ENCODE results near the gene EPS15. TPM values are rescaled to one million over a fixed set of nuclear protein-coding genes. Genes with fewer than 3 reads are reported as not detected.
"Not testable (repeated sequence)": the region's sequence is repeated elsewhere in the genome, so short reads cannot be mapped to it uniquely, and the experiment has no call there.

The EPS15 gene
- polyA plus RNA-seq, 3 donors, result 36.8 to 44.3 (median 40.2) TPM

DNA sequence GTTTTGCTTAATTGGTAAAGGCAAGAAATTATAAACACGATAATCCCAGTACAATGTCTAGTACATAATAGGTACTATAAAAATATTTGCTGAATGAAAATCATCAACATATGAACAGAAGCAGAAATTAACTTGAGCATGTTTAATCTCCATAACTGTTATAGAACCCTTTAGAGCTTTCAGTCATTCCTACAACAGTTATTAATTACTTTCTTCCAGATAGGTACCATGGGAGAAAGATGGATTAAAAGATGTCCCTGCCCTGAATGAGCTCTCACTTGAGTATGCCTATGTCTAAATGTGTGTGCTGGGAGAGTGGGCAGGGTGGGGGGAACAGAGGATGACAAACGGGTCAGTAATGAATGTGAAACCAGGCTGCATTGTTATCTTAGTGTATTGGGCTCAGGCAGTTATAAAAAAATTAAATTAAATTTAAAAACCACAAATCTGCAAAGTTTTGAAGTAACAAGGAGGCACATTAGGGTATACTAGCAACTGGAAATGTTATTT, 2.4 kb downstream of the EPS15 start:
- DNase-seq, result no peak

DNA sequence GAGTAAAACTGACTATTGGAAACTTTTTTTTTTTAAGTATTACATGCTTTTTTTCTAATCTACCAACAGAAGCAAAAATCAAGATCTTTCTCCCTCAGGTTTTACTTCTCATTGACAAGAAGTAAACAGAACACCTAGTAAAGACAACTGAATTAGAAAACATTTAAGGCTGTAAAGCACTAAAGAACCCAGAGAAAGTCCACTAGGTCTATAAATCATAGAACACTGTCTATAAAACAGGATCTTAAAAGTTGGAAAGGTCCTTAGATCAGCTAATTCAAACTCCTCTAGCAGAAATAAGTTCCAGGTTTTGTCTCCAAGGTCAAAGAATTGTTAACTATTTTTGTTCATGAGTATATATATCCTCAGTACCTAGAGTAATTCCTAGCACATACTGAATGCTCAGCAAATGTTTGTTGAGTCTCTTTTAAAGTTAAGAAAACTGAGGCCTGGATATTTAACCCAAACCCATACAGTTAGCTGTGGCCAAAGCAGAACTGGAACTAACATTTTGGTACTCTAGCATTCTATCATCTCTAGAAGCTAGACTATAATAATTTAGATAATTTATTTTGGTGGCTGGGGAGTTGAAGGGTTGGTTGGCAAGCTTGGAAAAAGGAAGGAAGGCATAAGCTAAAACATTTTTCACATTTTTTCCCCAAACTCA, 3.0 kb downstream of the EPS15 start:
- no peak for DNase-seq

DNA sequence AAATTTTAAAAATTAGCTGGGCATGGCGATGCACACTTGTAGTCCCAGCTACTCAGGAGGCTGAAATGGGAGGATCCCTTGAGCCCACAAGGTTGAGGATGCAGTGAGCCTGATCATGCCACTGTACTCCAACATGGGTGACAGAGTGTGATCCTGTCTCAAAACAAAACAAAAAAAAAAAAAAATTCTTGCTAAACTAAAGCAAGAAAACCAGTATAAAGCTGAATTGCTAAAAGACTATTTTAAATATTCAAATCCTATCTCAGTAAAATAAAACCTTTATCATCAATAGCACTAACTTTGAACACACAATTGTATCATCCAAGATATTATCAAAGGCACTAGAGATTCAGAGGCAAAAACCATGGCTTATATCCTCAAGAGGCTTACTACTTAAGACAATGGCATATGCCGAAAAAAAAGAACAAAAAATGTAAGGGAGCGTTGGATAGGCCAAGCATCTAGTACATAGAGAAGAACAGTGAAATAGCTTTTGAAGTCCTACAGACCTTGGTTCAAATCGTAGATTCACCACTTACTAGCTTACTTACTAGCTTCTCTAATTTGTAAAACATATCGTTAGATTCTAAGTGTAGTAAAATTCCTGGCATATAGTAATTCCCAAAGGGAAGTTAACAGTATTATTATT, 3.6 kb downstream of the EPS15 start:
- DNase-seq, result no peak

DNA sequence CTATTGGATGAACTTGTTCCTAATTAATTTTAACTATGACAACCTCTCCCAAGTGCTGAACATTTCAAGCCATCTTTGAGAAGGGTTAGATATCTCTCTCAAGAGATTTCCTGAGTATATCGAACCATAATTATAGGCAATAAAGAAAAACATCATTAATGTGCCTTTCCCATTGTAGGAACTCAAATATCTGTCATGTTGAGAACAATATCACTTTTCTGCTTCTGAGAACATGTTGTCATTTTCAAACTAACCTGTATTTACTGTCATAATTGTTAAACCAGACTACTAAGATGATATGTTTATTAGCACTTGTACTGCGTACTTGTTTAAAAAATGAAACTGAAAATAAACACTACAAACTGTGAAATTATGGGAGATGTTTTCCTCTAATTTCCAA, 4.3 kb downstream of the EPS15 start:
- no peak for DNase-seq

DNA sequence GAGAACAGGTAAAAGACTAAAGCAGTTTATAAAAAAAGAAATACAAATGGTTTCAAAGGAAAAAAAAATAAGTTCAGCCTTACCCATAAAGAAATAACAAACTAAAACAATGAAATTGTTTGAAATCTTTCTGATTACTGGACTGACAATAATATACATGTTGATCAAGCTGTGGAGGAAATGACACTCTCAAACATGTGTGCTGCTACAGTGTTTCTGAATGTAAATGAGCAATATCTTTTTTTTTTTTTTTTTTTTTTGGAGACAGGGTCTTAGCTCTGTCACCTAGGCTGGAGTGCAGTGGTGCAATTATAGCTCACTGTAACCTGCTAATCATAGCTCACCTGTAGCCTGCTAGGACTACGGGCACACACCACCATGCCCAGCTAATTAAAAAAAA, 6.5 kb downstream of the EPS15 start:
- DNase-seq, result no peak

DNA sequence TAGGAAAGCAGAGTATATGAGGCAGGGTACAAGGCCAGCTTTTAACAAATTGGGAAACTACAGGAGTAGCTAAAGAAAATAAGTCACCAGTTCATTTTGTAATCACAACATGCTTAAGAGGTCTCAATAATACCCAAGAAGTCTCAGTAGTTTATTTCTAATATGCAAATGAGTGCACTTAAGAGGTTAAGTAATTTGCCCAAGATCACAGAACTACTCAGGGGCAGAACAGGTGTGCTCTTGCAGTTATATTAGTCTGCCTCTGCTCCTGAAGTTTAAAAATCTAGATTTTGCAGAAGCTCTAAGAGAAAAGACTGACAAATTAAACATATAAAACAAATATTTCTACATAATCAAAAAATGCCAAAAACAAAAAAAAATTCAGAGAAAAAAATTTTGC, 6.9 kb downstream of the EPS15 start:
- DNase-seq, result no peak

DNA sequence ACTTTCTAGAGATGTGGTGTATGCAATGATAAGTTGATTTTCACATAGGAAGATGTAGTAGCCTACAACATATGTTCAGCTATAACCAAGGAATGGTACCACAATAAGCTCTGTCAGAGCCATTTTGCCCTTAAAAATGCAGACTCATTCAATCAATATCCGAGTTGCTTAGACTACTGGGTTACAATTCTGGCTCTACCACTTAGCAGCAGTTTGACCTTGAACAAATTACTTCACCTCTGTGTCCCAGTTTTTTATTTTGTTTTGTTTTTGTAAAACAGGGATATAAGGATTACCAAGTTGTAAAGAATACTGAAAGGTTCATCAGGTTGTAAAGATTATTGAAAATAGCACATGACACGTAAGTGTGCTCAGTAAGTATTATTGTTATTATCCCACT, 9.3 kb downstream of the EPS15 start:
- no peak for DNase-seq

DNA sequence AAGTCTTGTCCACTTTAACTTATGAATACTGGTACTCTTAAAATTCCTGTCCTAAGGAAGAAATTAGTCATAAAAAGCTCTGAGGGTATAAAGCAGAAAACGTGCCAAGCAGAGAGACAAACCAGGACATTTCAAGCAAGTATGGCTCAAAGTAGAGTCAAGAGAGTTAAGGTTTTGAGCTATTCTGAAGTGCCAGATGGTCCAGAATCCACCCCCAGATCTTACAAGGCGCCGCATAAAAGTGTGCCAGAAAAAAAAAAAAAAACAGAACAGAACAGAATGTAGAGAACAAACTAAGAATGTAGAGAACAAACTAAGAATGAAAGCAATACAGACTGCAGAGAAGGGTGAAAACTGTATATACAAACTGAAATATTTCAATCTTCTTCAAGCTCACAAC, 12.5 kb downstream of the EPS15 start:
- peak; percentile 38 for DNase-seq

DNA sequence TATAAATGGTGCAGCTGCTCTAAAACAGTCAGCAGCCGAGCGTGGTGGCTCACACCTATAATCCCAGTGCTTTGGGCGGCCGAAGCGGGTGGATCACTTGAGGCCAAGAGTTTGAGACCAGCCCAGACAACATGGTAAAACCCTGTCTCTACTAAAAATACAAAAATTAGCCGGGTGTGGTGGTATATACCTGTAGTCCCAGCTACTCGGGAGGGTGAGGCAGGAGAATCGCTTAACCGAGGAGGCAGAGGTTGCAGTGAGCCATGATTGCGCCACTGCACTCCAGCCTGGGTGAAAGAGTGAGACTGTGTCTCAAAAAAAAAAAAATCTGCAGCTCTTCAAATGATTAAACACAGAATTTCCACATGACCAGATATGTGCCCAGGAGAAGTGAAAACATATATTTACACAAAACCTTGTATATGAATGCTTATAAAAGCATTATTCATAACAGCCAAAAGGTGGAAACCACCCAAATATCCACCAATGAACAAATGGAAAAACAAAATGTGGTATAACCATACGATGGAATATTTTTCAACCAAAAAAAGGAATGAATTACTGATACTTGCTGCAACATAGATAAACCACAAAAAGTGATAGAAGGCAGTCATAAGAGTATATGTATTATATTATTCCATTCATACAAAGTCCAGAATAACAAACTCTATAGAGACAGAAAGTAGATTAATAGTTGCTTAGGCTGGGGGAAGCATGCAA, 14.1 kb downstream of the EPS15 start:
- no peak for DNase-seq

DNA sequence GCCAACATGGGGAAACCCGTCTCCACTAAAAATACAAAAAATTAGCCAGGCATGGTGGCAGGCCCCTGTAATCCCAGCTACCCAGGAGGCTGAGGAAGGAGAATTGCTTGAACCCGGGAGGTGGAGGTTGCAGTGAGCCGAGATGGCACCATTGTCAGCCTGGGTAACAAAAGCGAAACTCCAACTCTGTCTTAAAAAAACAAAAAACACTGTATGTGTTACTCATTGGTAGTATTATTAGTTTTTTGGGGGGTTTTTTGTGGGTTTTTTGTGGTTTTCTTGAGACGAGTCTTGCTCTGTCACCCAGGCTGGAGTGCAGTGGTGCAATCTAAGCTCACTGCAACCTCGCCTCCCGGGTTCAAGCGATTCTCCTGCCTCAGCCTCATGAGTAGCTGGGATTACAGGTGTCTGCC, 17.8 kb downstream of the EPS15 start:
- not testable (repeated sequence) for DNase-seq

DNA sequence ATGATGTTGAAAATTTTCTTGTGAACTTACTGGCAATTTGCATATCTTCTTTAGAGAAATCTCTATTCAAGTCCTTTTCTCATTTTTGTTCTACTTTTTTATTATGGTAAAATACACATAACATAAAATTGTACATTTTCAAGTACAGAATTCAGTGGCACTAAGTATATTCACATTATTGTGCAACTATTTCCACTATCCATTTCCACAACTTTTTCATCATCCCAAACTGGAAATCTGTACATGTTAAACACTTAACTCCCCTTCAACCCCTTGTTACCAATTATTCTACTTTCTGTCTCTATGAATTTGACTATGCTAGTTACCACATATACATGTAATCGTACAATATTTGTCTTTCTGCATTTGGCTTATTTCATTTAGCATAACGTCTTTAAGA, 19.4 kb downstream of the EPS15 start:
- DNase-seq, result no peak

DNA sequence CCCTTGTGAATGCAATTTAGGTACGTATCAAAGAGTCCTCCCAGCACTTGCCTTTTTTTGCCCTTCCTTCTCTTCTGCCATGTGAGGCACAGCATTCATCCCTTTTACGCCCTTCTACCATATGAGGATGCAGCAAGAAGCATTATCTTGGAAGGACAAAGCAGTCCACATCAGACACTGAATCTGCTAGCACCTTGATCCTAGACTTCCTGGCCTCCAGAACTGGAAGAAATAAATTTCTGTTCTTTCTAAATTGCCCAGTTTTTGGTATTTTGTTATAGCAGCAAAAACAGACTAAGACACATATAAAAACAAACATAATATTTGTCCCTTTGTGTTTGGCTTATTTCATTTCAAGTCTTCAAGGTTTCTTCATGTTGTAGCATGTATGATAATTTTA, 20.1 kb downstream of the EPS15 start:
- DNase-seq, result no peak

DNA sequence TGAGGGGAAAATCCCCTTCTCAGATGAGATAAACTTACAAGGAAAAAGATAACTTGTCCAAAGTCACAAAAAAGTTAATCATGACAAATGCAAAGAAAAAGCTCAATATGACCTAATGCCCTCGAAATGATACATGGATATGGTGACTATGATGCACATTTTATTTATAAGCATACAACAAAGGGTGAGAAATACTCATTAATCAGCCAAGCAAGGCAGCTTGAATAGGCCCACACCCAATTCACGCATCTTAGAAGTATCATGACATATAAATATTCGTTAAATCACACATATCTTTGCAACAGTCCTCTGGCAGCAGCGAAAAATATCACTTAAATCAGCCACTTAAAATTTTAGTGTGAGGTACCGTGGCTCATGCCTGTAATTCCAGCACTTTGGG, 21.7 kb downstream of the EPS15 start:
- no peak for DNase-seq

DNA sequence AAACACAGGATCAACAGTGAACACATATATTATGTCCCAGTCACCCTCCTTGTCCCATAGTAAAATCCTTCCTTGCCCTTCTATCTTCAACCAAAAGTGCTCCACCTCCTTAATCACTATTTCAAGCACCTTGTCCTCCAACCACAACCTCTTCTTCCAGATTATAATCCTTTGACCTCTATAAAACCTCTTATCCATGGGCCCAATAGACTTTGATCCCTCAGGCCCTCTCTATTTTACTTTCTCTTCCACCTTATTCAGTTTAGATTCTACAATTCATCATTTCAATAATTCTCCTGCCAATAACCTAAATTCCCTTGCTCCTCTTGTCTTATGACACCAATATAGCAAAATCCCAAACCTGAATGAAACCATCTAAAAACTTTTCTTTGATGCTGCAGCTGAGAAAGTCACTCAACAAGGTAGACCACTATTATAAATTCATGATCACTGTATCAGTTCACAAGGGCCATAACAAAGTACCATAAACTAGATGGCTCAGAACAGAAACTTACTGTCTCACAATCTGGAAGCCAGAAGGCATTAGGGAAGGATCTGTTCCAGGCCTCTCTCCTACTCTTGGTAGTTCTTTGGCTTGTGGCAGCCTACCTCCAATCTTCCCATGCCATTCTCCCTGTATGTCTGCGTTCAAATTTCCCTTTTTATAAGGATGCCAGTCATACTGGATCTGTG, 24.8 kb downstream of the EPS15 start:
- DNase-seq, result no peak

DNA sequence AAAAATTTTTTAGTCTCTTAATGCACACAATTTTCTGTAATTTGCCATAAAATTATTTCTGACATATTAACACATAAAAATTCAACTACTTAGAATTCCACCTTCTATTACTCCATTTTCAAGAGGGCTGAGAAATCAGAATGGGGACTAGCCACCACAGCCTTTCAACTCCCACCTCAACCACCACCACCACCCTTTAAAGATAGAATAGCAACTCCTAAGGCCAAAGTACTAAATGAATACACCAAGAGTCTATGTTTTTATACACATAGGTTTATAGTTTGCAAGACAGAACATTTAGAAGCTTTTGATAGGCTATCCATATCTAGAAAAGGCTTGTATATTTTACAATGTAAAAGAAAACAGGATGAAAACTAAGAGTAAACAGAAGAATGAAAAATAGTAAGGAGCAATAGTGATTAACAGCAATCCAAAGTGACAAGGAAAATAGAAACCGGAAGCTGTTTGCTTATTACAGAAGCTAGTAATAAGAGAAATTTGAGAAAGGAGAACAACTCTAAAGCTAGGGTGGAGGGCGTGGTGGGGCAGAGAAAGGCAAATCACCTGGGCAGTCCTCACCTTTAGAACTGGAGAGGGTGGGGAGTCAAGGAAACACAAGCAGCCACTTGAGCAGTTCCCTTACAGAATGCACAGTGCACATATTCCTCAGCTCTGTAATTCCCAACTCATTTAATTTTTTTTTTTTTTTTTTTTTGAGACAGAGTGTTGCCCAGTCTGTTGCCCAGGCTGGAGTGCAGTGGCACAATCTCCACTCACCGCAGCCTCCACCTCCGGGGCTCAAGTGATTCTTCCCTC, 27.7 kb downstream of the EPS15 start:
- no peak for DNase-seq

DNA sequence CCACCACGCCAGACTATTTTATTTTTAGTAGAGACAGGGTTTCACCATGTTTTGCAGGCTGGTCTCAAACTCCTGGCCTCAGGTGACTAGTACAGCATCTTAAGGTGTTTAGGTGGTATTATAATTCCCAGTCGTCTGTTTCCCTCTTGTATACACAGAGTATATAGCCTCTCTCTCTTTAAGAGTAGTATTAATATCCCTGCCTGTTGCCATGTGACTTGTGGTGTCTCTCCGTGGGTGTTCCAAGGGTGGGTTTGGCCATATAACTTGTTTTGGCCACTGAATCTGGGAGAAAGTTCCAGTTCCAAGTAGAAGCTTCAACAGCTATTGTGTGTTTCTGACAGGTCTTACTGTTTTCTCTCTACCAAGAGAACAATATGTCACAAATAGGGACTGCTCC, 29.6 kb downstream of the EPS15 start:
- DNase-seq, result no peak

DNA sequence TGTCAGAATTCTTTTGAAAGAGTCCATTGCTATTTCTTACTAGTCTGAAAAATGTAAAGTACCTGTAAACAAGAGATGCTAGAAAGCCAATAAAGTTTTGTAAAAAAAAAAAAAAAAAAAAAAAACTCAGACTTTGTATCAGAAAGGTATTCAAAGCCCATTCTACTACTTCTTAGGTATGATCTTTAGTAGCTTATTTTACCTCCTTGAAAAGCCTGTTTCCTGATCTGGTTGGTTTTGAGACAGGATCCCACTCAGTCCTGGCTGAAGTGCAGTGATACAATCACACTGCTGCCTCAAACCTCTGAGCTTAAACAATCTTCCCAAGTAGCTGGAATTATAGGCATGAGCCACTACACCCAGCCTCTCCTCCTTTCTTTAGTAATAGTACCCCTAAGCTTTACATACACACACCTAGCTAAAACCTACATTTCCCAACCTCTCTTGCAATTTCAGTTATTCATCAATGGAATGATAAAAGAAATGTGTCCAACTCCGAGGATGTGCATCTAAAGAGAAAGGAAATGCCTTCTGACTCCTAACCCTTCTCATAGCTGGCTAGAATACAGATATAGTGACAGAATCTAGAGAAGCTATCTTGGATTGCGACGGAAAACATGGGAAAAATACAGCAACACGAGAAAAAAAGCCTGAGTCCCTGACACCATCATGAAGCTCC, 30.6 kb downstream of the EPS15 start:
- no peak for DNase-seq

DNA sequence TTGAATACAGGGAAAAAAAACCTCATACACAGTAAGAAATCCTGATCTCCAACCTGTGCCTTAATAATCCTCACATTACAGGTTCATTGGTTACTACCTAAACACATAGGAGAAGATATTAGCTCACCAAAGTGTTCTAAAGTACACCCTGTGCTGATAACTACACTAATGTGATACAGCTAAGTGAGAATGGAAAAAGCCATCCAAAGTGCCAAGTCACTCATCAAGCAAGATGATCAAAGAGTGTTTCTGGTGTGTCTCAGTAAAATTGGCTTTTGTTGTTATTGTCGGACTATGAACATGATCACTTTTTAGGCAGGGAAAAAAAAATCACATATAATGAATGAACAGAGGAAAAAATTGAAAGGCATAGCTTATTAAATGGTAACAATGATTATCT, 31.4 kb downstream of the EPS15 start:
- DNase-seq, result no peak

DNA sequence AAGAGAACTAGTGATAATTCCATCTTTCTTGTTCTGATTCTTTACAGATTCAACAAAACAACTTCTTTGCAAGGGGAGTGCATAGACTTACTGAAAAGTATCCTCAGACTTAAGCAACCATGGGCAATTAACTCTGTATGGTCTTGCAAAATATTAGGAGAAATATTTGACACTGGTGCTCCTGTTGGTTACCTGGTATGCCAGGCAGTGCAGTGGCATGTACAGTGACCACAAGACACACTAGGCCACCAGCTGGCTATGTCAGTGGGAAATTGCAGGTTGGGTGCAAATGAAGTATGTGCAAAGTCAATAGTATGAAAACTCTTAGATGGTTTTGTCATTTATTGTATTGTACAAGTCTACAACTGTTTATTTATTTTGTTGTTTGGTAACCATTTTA, 34.5 kb downstream of the EPS15 start:
- DNase-seq, result no peak

DNA sequence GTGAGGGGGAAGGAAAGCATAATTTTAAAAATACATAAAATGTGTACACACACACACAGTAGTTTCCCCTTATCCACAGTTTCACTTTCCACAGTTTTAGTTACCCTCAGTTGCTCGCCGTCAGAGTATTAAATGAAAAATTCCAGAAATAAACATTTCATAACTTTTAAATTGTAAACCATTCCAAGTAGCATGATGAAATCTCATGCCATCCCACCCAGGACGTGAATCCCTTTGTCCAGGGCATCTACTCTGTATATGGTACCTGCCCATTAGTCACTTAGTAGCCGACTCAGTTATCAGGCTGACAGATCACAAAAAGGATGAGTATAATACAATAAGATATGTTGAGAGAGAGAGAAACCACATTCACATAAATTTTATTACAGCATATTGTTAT, 36.2 kb downstream of the EPS15 start:
- no peak for DNase-seq
